ENCODE results near the gene DHX29.

GRCh38 chr5:55231029-55231918, 76.2 kb downstream of the DHX29 start:
- TF ChIP-seq, protein P1, sequence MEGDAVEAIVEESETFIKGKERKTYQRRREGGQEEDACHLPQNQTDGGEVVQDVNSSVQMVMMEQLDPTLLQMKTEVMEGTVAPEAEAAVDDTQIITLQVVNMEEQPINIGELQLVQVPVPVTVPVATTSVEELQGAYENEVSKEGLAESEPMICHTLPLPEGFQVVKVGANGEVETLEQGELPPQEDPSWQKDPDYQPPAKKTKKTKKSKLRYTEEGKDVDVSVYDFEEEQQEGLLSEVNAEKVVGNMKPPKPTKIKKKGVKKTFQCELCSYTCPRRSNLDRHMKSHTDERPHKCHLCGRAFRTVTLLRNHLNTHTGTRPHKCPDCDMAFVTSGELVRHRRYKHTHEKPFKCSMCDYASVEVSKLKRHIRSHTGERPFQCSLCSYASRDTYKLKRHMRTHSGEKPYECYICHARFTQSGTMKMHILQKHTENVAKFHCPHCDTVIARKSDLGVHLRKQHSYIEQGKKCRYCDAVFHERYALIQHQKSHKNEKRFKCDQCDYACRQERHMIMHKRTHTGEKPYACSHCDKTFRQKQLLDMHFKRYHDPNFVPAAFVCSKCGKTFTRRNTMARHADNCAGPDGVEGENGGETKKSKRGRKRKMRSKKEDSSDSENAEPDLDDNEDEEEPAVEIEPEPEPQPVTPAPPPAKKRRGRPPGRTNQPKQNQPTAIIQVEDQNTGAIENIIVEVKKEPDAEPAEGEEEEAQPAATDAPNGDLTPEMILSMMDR (IDR thresholded peaks at IDR 0.05), result no peak
- TF ChIP-seq POLR2A (IDR thresholded peaks at IDR 0.05) (no peak), POLR2AphosphoS5 (IDR thresholded peaks at IDR 0.05) (no peak)

Measured in suprapubic skin (tissue), 4 donors.